H1 (cell line): ENCODE measurements around the gene GRK5. TPM values are rescaled to one million over a fixed set of nuclear protein-coding genes. Genes with fewer than 3 reads are reported as not detected.

Experiments
- CTCF ChIA-PET: fragments of 300-600 bp; sonication (Branson Sonifier 250); formaldehyde crosslinking; loops from one replicate; lab custom pipeline; 2021; ENCODE audit not compliant: partially characterized antibody; lab: Charles Lee
- POLR2A ChIA-PET: fragments of 300-600 bp; sonication (Branson Sonifier 250); formaldehyde crosslinking; loops from one replicate; lab custom pipeline; 2021; ENCODE audit warnings: inconsistent platforms; ENCODE audit not compliant: partially characterized antibody; lab: Charles Lee
- DNase-seq, 2 experiments: peaks; one replicate each; pipeline versions ENCODE4 v3.0.0 to v3.0.0-alpha.2; 2010 to 2022; ENCODE audit warnings: low spot score in 2 of 2, low read depth in 1 of 2, mixed read lengths in 1 of 2
- FAIRE-seq: peaks from 2 replicates; lab custom pipeline; 2011; peaks lifted over from hg19 to GRCh38; lab: Jason Lieb, UNC
- H2AFZ ChIP-seq: 2 replicates; pipeline ENCODE4 v1.8.1; 2012; ENCODE audit warnings: low read length, inconsistent platforms
- H2AK5ac ChIP-seq: 2 replicates; pipeline ENCODE4 v1.6.1; 2013; ENCODE audit warnings: low read depth, low read length
- H2BK120ac ChIP-seq: replicated peaks from 2 replicates; pipeline ENCODE3; 2013; ENCODE audit warnings: low read depth, low read length, inconsistent platforms
- H2BK12ac ChIP-seq: 2 replicates; pipeline ENCODE4 v1.6.1; 2013; ENCODE audit warnings: low read depth, low read length
- H2BK15ac ChIP-seq: 2 replicates; pipeline ENCODE4 v1.6.1; 2013; ENCODE audit warnings: low read length
- H2BK20ac ChIP-seq: 2 replicates; pipeline ENCODE4 v1.6.1; 2013; ENCODE audit warnings: low read length
- H2BK5ac ChIP-seq: 2 replicates; pipeline ENCODE4 v1.6.1; 2013; ENCODE audit warnings: low read depth, low read length
- H3K14ac ChIP-seq: 2 replicates; pipeline ENCODE4 v1.6.1; 2013; ENCODE audit warnings: inconsistent platforms; ENCODE audit not compliant: insufficient read length
- H3K18ac ChIP-seq: 2 replicates; pipeline ENCODE4 v1.6.1; 2013; ENCODE audit warnings: low read length; ENCODE audit errors: extremely low read depth
- H3K23ac ChIP-seq: 2 replicates; pipeline ENCODE4 v1.6.1; 2013; ENCODE audit warnings: inconsistent platforms; ENCODE audit not compliant: insufficient read length
- H3K23me2 ChIP-seq: 2 replicates; pipeline ENCODE4 v1.6.1; 2013; ENCODE audit warnings: low read depth, low read length
- H3K27ac ChIP-seq: 2 replicates; pipeline ENCODE4 v1.6.1; 2011; ENCODE audit warnings: low read depth, low read length, inconsistent platforms
- H3K27me3 ChIP-seq, 4 experiments: replicated peaks in 1 of 4; 1 replicate in 1 of 4; 2 replicates in 3 of 4; pipeline versions ENCODE4 v1.6.1 to v1.8.1; 2011 to 2013; ENCODE audit warnings: low read length in 3 of 4, mild to moderate bottlenecking in 3 of 4, inconsistent platforms in 2 of 4, mixed read lengths in 2 of 4, moderate library complexity in 1 of 4; ENCODE audit not compliant: control insufficient read depth in 3 of 4, insufficient read depth in 3 of 4; ENCODE audit errors: extremely low read depth in 1 of 4
- H3K36me3 ChIP-seq, 4 experiments: 2 replicates each; pipeline versions ENCODE4 v1.6.1 to v1.8.1; 2011 to 2013; ENCODE audit warnings: mild to moderate bottlenecking in 4 of 4, low read length in 3 of 4, moderate library complexity in 2 of 4, control low read depth in 1 of 4, inconsistent platforms in 1 of 4; ENCODE audit not compliant: insufficient read depth in 4 of 4, control insufficient read depth in 2 of 4
- H3K4ac ChIP-seq: replicated peaks from 2 replicates; pipeline ENCODE3; 2013; ENCODE audit warnings: low read length, low read depth, mixed read lengths, inconsistent platforms; ENCODE audit not compliant: insufficient read length
- H3K4me1 ChIP-seq, 4 experiments: replicated peaks in 1 of 4; 1 replicate in 1 of 4; 2 replicates in 3 of 4; pipeline versions ENCODE4 v1.6.1 to v1.8.1; 2011 to 2013; ENCODE audit warnings: low read length in 3 of 4, inconsistent platforms in 2 of 4, mixed read lengths in 1 of 4; ENCODE audit not compliant: insufficient read depth in 4 of 4, control insufficient read depth in 3 of 4
- H3K4me2 ChIP-seq, 2 experiments: 2 replicates each; pipeline versions ENCODE4 v1.6.1 to v1.8.1; 2011 to 2013; ENCODE audit warnings: low read depth in 2 of 2, low read length in 2 of 2, control low read depth in 1 of 2, inconsistent platforms in 1 of 2, mild to moderate bottlenecking in 1 of 2; ENCODE audit not compliant: insufficient read depth in 1 of 2
- H3K4me3 ChIP-seq, 4 experiments: fragments of 200-600, 300-600 bp in 1 of 4; sonication (generic), shearing (Covaris generic), sonication (Bioruptor Twin) in 1 of 4; 2 replicates each; pipeline versions ENCODE4 v1.5.1 to v1.8.1; 2011 to 2016; ENCODE audit warnings: low read length in 4 of 4, low read depth in 3 of 4, control low read depth in 2 of 4, inconsistent platforms in 2 of 4, mild to moderate bottlenecking in 2 of 4, mixed read lengths in 1 of 4, moderate library complexity in 1 of 4; ENCODE audit not compliant: insufficient read depth in 2 of 4; ENCODE audit errors: extremely low read depth in 1 of 4
- H3K56ac ChIP-seq: replicated peaks from 2 replicates; pipeline ENCODE3; 2013; ENCODE audit warnings: low read depth, mild to moderate bottlenecking, mixed read lengths, low read length, inconsistent platforms; ENCODE audit not compliant: insufficient read length
- H3K79me1 ChIP-seq: 2 replicates; pipeline ENCODE4 v1.6.1; 2013; ENCODE audit warnings: low read depth, low read length, control low read depth
- H3K79me2 ChIP-seq, 2 experiments: 2 replicates each; pipeline versions ENCODE4 v1.6.1 to v1.8.1; 2012 to 2013; ENCODE audit warnings: low read length in 2 of 2, mild to moderate bottlenecking in 2 of 2, inconsistent platforms in 1 of 2; ENCODE audit not compliant: insufficient read depth in 2 of 2, control insufficient read depth in 1 of 2
- H3K9ac ChIP-seq, 4 experiments: replicated peaks in 1 of 4; 1 replicate in 1 of 4; 2 replicates in 3 of 4; pipeline versions ENCODE4 v1.6.1 to v1.8.1; 2011 to 2013; ENCODE audit warnings: low read depth in 3 of 4, low read length in 3 of 4, control low read depth in 2 of 4, mild to moderate bottlenecking in 2 of 4, moderate library complexity in 2 of 4, inconsistent platforms in 1 of 4; ENCODE audit errors: extremely low read depth in 1 of 4
- H3K9me3 ChIP-seq, 2 experiments: 2 replicates each; pipeline versions ENCODE4 v1.6.1 to v1.8.1; 2012 to 2013; ENCODE audit warnings: mild to moderate bottlenecking in 2 of 2, moderate library complexity in 2 of 2, control low read depth in 1 of 2, inconsistent platforms in 1 of 2, low read depth in 1 of 2, low read length in 1 of 2, mixed read lengths in 1 of 2; ENCODE audit not compliant: insufficient read depth in 2 of 2
- H4K20me1 ChIP-seq, 2 experiments: replicated peaks in 1 of 2; 2 replicates each; pipeline versions ENCODE3 to v1.8.1; 2011 to 2013; ENCODE audit warnings: inconsistent platforms in 2 of 2, low read length in 2 of 2, mild to moderate bottlenecking in 1 of 2; ENCODE audit not compliant: insufficient read depth in 2 of 2, control insufficient read depth in 1 of 2
- H4K5ac ChIP-seq: 2 replicates; pipeline ENCODE4 v1.6.1; 2013; ENCODE audit warnings: low read length, low read depth, mixed read lengths, inconsistent platforms; ENCODE audit not compliant: insufficient read length
- H4K8ac ChIP-seq: 2 replicates; pipeline ENCODE4 v1.8.0; 2013; ENCODE audit warnings: mild to moderate bottlenecking, moderate library complexity, low read length, inconsistent platforms; ENCODE audit not compliant: insufficient read depth; ENCODE audit errors: extremely low read depth
- H4K91ac ChIP-seq: replicated peaks from 2 replicates; pipeline ENCODE3; 2013; ENCODE audit warnings: low read length, mixed read lengths, inconsistent platforms; ENCODE audit not compliant: insufficient read length
- CEBPB ChIP-seq: IDR thresholded peaks from 2 replicates; pipeline ENCODE4 v1.6.1; 2012; ENCODE audit warnings: low read depth, low read length
- CTCF ChIP-seq, 3 experiments: IDR thresholded peaks; 1 replicate in 2 of 3; 2 replicates in 1 of 3; pipeline versions ENCODE4 v1.5.1 to v1.6.1; 2011; ENCODE audit warnings: low read length in 3 of 3, mild to moderate bottlenecking in 3 of 3, inconsistent platforms in 2 of 3, low read depth in 1 of 3, moderate library complexity in 1 of 3; ENCODE audit not compliant: insufficient read depth in 1 of 3; ENCODE audit errors: control extremely low read depth in 1 of 3
- E2F6 ChIP-seq: IDR thresholded peaks from 2 replicates; pipeline ENCODE4 v1.6.1; 2012; ENCODE audit warnings: inconsistent platforms
- POLR2AphosphoS5 ChIP-seq: IDR thresholded peaks from 2 replicates; pipeline ENCODE4 v1.6.1; 2011; ENCODE audit warnings: low read depth, low read length
- RBBP5 ChIP-seq: IDR thresholded peaks from 2 replicates; pipeline ENCODE4 v1.7.1; 2012; ENCODE audit warnings: low read depth, mild to moderate bottlenecking, inconsistent platforms, low read length, moderate library complexity, borderline replicate concordance
- RFX5 ChIP-seq: IDR thresholded peaks from 2 replicates; pipeline ENCODE4 v1.6.1; 2011; ENCODE audit warnings: low read depth, low read length, improper control_type of control experiment, borderline replicate concordance
- RXRA ChIP-seq: IDR thresholded peaks from 2 replicates; pipeline ENCODE4 v1.6.1; 2011; ENCODE audit warnings: low read depth, mild to moderate bottlenecking, low read length, moderate library complexity; ENCODE audit not compliant: insufficient read depth
- SRF ChIP-seq: IDR thresholded peaks from 2 replicates; pipeline ENCODE4 v1.6.1; 2011; ENCODE audit warnings: mild to moderate bottlenecking, low read depth, low read length, moderate library complexity
- TCF12 ChIP-seq: IDR thresholded peaks from 2 replicates; pipeline ENCODE4 v1.6.1; 2011; ENCODE audit warnings: low read depth, mild to moderate bottlenecking, low read length
- WGBS, 2 experiments: shearing (Covaris generic) in 1 of 2; methylation state at CpG; one replicate each; pipeline versions ENCODE4 v1.1.6 to v1.1.7; 2013 to 2015; ENCODE audit warnings: low lambda C conversion rate in 2 of 2, mixed read lengths in 2 of 2, inconsistent platforms in 1 of 2, low coverage in 1 of 2, missing lambda C conversion rate in 1 of 2; ENCODE audit not compliant: insufficient replicate concordance in 2 of 2, insufficient coverage in 1 of 2, insufficient read length in 1 of 2; ENCODE audit errors: extremely low coverage in 1 of 2, missing lambda C conversion rate in 1 of 2; 5-methylcytosine and 5-hydroxymethylcytosine counted together
- polyA plus RNA-seq, 7 experiments: library from polyadenylated mRNA; depleted of rRNA in 3 of 7; stranded (reverse) in 5 of 7; unstranded in 2 of 7; fragments of >200 nt in 5 of 7; fragments of 200-250 nt in 2 of 7; gene quantifications; 1 replicate in 5 of 7; 2 replicates in 1 of 7; 4 replicates in 1 of 7; pipeline versions ENCODE4 v1.2.1 to v1.2.3, GENCODE V29; 2011 to 2013; ENCODE audit warnings: missing spikeins in 2 of 7, mixed read lengths in 2 of 7
- total RNA-seq: library from RNA; stranded (reverse); fragmentation: NEBNext Ultra II Directional; extraction: Animal tissue kit (Norgen Biotek cat#: 25700); gene quantifications from 2 replicates; pipeline ENCODE4 v1.2.1, GENCODE V29; 2021

Gene GRK5
- total and polyA plus RNA-seq, 2 of the 8 experiments (the other 6 are each of a cell fraction or from before 2014, with no cell fraction given) = 0.54 to 2.5 TPM

- no peaks in the 10 kb centered on the region for H3K36me3 ChIP-seq
- H3K4me3 ChIP-seq = no peak overlapping the region
- no peak overlapping the region for H4K91ac ChIP-seq
- no peaks in the 10 kb centered on the region for H3K79me2 ChIP-seq
- FAIRE-seq = no peak
- H2AK5ac ChIP-seq = no peak overlapping the region
- no peak overlapping the region for H3K4me2 ChIP-seq
- H3K79me1 ChIP-seq = no peaks in the 10 kb centered on the region
- no peaks in the 10 kb centered on the region for H3K4me1 ChIP-seq
- 84% methylated on average over 9 of the region's 11 CpGs; no CpG with 5 or more reads in 1 of the 2 experiments for WGBS, 2 experiments
- H3K23me2 ChIP-seq = no peaks in the 10 kb centered on the region
- no peak overlapping the region for H2BK120ac ChIP-seq
- no peak for TF ChIP-seq CTCF (IDR thresholded peaks at IDR 0.05; ENCODE audit: control extremely low read depth in 1 of 3, insufficient read depth in 1 of 3, low read depth in 1 of 3, low read length in 3 of 3)
- TF ChIP-seq RXRA = no peak
- TF ChIP-seq CEBPB = no peak
- no peak for TF ChIP-seq RFX5
- no peak for TF ChIP-seq TCF12
- no peak for TF ChIP-seq POLR2AphosphoS5
- no peak for TF ChIP-seq SRF
- no peak for TF ChIP-seq RBBP5
- TF ChIP-seq E2F6 = no peak
- TF ChIP-seq, all 59 proteins: peak for 0
- H2BK12ac ChIP-seq = no peak overlapping the region
- no peak overlapping the region for H2BK5ac ChIP-seq
- H3K27me3 ChIP-seq = no peaks in the 10 kb centered on the region
- no peak overlapping the region for H2AFZ ChIP-seq
- H3K9me3 ChIP-seq = peaks cover 20 to 21% of the 10 kb centered on the region in 2 experiments
- no peak overlapping the region for H3K27ac ChIP-seq
- H3K23ac ChIP-seq = no peak overlapping the region
- POLR2A ChIA-PET = no interaction called here
- CTCF ChIA-PET = interaction anchor here (0.6 to 4.0 kb wide), 6 partner anchors 8 to 162 kb away, joined by 3 to 13 read pairs (median 4); no protein-coding TSS in a partner anchor
- H2BK15ac ChIP-seq = no peak overlapping the region
- no peak overlapping the region for H4K5ac ChIP-seq
- H4K8ac ChIP-seq = peak overlapping the region; percentile 38; the same call in 1 of the 2 replicates
- no peak for DNase-seq
- no peak overlapping the region for H3K56ac ChIP-seq
- no peak overlapping the region for H3K18ac ChIP-seq
- no peaks in the 10 kb centered on the region for H4K20me1 ChIP-seq
- H3K9ac ChIP-seq = no peak overlapping the region
- H3K4ac ChIP-seq = no peak overlapping the region
- no peak overlapping the region for H3K14ac ChIP-seq
- H2BK20ac ChIP-seq = no peak overlapping the region
Measured at GRCh38 chr10:119360181-119360921, 153.0 kb downstream of the GRK5 start.
